MM.1S (cell line): ENCODE data around the gene CEACAM18.

ENCODE experiments used
- CTCF ChIP-seq: fragments of 300-600 bp; sonication (generic); IDR thresholded peaks from 2 replicates; pipeline ENCODE4 v1.5.1; 2016; ENCODE audit warnings: antibody characterized with exemption, low read length, mixed read lengths
- EZH2 ChIP-seq: fragments of 300-600 bp; sonication (generic); optimal IDR thresholded peaks from 2 replicates; pipeline ENCODE3; 2017; ENCODE audit warnings: low read depth, mild to moderate bottlenecking, antibody characterized with exemption, low read length, mixed read lengths
- EZH2phosphoT487 ChIP-seq: fragments of 300-600 bp; sonication (generic); IDR thresholded peaks from 2 replicates; pipeline ENCODE4 v1.6.1; 2018; ENCODE audit warnings: antibody characterized with exemption, low read length

DNA sequence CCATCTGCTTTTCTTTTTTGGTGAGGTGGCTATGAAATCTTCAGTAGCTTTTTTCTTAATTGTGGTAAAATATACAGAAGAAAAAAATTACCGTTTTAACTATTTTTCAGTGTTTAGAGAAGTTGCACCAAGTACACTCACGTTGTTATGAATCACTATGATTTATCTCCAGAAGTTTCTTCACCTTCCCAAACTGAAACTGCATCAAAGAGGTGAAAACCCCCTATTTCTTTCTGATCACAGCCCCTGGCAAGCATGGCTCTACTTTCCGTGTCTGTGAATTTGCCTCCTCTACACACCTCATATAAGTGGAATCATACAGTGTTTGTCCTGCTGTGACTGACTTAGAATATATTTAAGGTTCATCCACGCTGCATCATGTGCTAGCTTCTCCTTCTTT is 45.3 kb upstream of the CEACAM18 start:
- no peak for TF ChIP-seq CTCF
- no peak for TF ChIP-seq EZH2
- no peak for TF ChIP-seq EZH2phosphoT487
